Adrenal gland (tissue), 12 donors: Measurements from ENCODE around the gene THRA. TPM values are rescaled to one million over a fixed set of nuclear protein-coding genes. Genes with fewer than 3 reads are reported as not detected.

Source experiments
- DNase-seq, 7 donors: peaks; one replicate each; pipeline ENCODE4 v3.0.0-alpha.2; 2019 to 2020
- H3K27ac ChIP-seq, 5 donors: fragments of 200-600 bp; sonication (generic) in 4 of 5; 1 replicate in 3 of 5; 2 replicates in 2 of 5; pipeline versions ENCODE4 v1.5.1 to v1.8.0; 2016 to 2020; ENCODE audit warnings: mild to moderate bottlenecking in 1 of 5
- H3K27me3 ChIP-seq: fragments of 200-600 bp; 2 replicates; pipeline ENCODE4 v1.8.0; 2021
- H3K36me3 ChIP-seq, 2 donors: fragments of 200-600 bp; replicated peaks in 1 of 2; 1 replicate in 1 of 2; 2 replicates in 1 of 2; pipeline versions ENCODE4 v1.5.1 to v1.8.0; 2018 to 2022
- H3K4me1 ChIP-seq, 2 donors: fragments of 200-600 bp; replicated peaks in 1 of 2; 1 replicate in 1 of 2; 2 replicates in 1 of 2; pipeline versions ENCODE4 v1.5.1 to v1.8.0; 2018 to 2021
- H3K4me3 ChIP-seq, 4 donors: fragments of 200-600 bp; sonication (generic) in 3 of 4; one replicate each; pipeline ENCODE4 v1.5.1; 2016 to 2018
- H3K9me3 ChIP-seq, 3 donors: fragments of 200-600 bp; sonication (generic) in 1 of 3; replicated peaks in 1 of 3; 1 replicate in 2 of 3; 2 replicates in 1 of 3; pipeline versions ENCODE4 v1.5.1 to v1.8.0; 2016 to 2021
- POLR2A ChIP-seq, 2 donors: fragments of 450-650 bp; IDR thresholded peaks; one replicate each; pipeline ENCODE4 v1.6.1; 2017; ENCODE audit warnings: antibody characterized with exemption in 2 of 2, mild to moderate bottlenecking in 2 of 2, moderate library complexity in 1 of 2
- WGBS, 4 donors: extraction: QIAGEN DNeasy Blood & Tissue Kit in 2 of 4; methylation state at CpG; one replicate each; pipeline versions ENCODE4 v1.1.5 to v1.1.7; 2013 to 2017; 5-methylcytosine and 5-hydroxymethylcytosine counted together
- intact Hi-C, 2 donors: fragments of 100-400 bp; cut with DNase I; formaldehyde crosslinking; loops; one replicate each; pipeline versions ENCODE4 v1.14.1 to v1.15.0; 2022 to 2023
- polyA plus RNA-seq, 3 donors: library from polyadenylated mRNA; stranded (reverse); fragments of 200-250 nt in 2 of 3; fragments of 350-450 nt in 1 of 3; fragmentation: Illumina TruSeq in 1 of 3; extraction: RNeasy Lipid Tissue Mini Kit (QIAGEN cat#74804) in 1 of 3; gene quantifications; one replicate each; pipeline ENCODE4 v1.2.3, GENCODE V29; 2013 to 2014
- total RNA-seq, 9 donors: library from RNA; depleted of rRNA in 4 of 9; stranded (reverse); fragments of >200 nt in 4 of 9; fragments of 120-200 nt in 1 of 9; fragmentation: NEBNext Ultra II Directional in 1 of 9; extraction: Animal tissue kit (Norgen Biotek cat#: 25700) in 1 of 9; gene quantifications; one replicate each; pipeline versions ENCODE4 v1.1.0 to v1.2.4, GENCODE V29; 2013 to 2023
- TF ChIP-seq, protein P1 (sequence below), 6 experiments: fragments of 450-650 bp in 4 of 6; fragments of 200-600 bp in 2 of 6; sonication (generic) in 1 of 6; IDR thresholded peaks; 1 replicate in 5 of 6; 2 replicates in 1 of 6; pipeline versions ENCODE4 v1.5.1 to v1.8.0; 2016 to 2021; ENCODE audit warnings: antibody characterized with exemption in 6 of 6, mild to moderate bottlenecking in 2 of 6, moderate library complexity in 1 of 6
- donor health status: healthy with polysubstance abuse.
- donor health status: Bipolar disorder and iron deficiency.
- donor health status: DM: yes; HTN: yes; CAD: no.
- donor health status: DM: no; HTN: no; CAD: no.
- donor health status: DM: no; HTN: no; CAD: no.
- donor health status: DM: yes; HTN: yes; CAD: no.

The THRA gene
- total and polyA plus RNA-seq, 12 donors = 39.2 to 110 (median 65.8) TPM

DNA sequence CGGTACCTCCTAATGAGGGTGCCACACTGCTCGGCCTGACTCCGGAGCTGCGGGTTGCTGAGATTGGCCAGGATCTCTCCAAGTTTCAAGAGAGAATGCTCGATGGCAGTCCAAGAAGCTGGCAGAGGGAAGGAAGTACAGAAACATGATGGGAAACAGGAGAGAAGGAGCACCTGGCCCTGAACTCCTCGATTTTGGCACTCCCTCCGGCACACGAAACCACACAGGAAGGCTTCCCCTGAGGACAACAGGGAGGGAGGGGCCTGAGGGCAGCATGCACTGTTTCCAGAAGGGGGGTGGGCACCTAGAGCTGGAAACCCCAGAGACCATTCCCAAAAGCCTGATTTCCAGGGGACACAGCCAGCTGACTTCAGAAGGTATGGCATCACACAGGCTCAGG, 29.4 kb upstream of the THRA start:
- Histone ChIP-seq H3K4me1 (no peaks in the 10 kb centered on the region), H3K36me3 (peaks cover 0 to 51% of the 10 kb centered on the region in 2 donors), H3K27me3 (no peaks in the 10 kb centered on the region), H3K27ac (no peak overlapping the region), H3K4me3 (no peak overlapping the region), H3K9me3 (no peaks in the 10 kb centered on the region)
- 85 to 93% (median 87%) methylated on average over 8 of the region's 8 CpGs for WGBS, 4 donors
- DNase-seq = no peak
- no peak for TF ChIP-seq POLR2A (IDR thresholded peaks at IDR 0.05)
- TF ChIP-seq, protein P1, sequence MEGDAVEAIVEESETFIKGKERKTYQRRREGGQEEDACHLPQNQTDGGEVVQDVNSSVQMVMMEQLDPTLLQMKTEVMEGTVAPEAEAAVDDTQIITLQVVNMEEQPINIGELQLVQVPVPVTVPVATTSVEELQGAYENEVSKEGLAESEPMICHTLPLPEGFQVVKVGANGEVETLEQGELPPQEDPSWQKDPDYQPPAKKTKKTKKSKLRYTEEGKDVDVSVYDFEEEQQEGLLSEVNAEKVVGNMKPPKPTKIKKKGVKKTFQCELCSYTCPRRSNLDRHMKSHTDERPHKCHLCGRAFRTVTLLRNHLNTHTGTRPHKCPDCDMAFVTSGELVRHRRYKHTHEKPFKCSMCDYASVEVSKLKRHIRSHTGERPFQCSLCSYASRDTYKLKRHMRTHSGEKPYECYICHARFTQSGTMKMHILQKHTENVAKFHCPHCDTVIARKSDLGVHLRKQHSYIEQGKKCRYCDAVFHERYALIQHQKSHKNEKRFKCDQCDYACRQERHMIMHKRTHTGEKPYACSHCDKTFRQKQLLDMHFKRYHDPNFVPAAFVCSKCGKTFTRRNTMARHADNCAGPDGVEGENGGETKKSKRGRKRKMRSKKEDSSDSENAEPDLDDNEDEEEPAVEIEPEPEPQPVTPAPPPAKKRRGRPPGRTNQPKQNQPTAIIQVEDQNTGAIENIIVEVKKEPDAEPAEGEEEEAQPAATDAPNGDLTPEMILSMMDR (IDR thresholded peaks at IDR 0.05) = no peak
- intact Hi-C loops = no loop called here

DNA sequence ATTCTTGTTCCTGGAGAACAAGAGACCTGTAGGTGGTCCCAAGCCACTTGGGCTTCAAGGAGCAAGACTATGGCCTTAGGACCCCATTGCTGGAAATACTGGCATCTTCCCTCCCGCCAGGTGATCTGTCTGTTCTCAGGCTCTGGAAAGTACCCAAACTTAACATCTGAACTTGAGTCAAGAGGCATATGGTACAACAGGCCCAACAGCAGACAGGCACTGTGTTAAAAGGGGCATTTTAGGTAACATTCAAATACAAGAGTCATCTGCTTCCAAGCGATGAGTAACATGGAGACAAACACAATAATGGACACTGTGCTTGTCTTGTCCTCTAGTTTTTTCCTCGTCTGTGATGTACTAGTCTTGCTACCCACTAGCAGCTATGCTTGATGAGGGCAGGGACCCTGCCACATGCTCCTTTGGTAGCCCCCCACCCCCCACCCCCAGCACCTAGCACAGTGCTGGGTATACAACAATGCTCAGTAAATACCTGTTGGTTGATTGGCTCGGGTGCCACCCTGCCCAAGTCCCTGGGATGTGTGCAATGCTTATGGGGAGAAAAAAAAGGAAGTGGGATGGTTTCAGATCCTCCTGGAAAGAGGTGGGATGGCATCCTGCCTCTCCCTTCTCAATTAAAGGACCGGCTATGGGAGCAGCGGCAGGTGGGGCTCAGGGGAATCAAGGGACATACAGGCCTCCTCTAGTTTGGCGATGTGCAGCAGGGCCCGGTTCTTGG, 28.2 kb upstream of the THRA start:
- TF ChIP-seq, protein P1 (IDR thresholded peaks at IDR 0.05) = no peak
- TF ChIP-seq POLR2A (IDR thresholded peaks at IDR 0.05) = no peak
- Histone ChIP-seq H3K9me3 (no peaks in the 10 kb centered on the region), H3K27ac (no peak overlapping the region), H3K4me1 (peaks cover 0 to 11% of the 10 kb centered on the region in 2 donors), H3K27me3 (no peaks in the 10 kb centered on the region), H3K4me3 (no peak overlapping the region), H3K36me3 (peaks cover 0 to 38% of the 10 kb centered on the region in 2 donors)
- DNase-seq = no peak
- 72 to 94% (median 80%) methylated on average over 5 to 8 of the region's 8 CpGs for WGBS, 4 donors
- intact Hi-C loops = no loop called here

DNA sequence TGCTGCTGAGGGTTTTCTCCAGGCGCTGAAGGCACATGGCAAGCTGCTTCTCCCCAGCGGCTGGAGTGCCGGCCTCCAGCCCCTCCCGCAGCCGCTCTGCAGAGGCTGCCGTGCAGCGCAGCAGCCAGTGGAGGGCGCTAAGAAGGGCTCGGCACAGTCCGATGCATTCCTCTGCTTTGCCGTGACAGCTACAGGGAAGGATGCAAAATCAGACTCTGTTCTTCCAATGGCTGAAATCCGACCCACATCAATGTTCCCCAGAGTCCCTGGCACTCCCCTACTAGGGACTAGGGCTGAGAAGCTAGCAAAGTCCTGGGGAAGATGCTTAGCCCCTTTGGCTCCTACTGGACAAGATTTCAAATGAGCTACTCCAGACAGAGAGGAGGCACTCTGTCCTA, 27.6 kb upstream of the THRA start:
- 27 to 57% (median 43%) methylated on average over 1 to 12 of the region's 12 CpGs for WGBS, 4 donors
- Histone ChIP-seq H3K4me1 (peaks cover 0 to 11% of the 10 kb centered on the region in 2 donors), H3K4me3 (no peak overlapping the region), H3K27me3 (no peaks in the 10 kb centered on the region), H3K27ac (no peak overlapping the region), H3K9me3 (no peaks in the 10 kb centered on the region), H3K36me3 (peaks cover 0 to 33% of the 10 kb centered on the region in 2 donors)
- DNase-seq = peak in 1 of 7 donors; percentile 51
- intact Hi-C loops = no loop called here
- TF ChIP-seq, protein P1 (IDR thresholded peaks at IDR 0.05) = peak; percentile 14 to 53 (median 34)
- TF ChIP-seq POLR2A (IDR thresholded peaks at IDR 0.05) = no peak

DNA sequence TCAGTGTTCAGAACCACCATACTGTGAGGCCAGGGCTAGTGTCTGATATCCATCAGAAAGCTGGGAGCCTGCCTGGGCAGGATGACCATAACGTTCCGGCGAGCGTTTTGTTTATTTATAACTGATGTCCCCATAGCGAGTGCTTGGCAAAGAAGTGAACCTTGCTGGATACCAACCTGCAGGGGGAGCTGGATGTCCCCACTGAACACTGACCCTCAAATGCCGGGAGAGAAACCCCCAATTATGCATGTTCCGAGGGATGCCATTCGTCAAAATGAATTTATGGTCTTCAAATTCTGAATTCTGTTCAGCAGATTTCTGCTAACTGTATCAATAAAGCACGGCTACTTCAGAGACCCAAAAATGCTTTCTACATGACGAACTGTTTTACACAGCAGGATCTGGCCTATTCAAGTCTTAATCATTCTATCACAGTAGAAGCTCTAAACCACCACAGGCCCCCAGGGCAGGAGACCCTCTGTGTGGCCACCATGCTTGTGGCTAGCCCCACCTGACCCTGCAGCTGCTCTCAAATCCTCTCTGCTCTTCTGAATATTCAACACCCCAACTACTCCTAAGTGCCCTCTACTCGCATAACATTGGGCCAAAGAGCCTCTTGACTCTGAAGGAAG, 23.8 kb upstream of the THRA start:
- DNase-seq = peak in 6 of 7 donors; percentile 73 to 87 (median 78)
- Histone ChIP-seq H3K9me3 (no peaks in the 10 kb centered on the region), H3K4me1 (peaks cover 0 to 11% of the 10 kb centered on the region in 2 donors), H3K4me3 (no peak overlapping the region), H3K27ac (peak overlapping the region in 2 of 5 donors; percentile 60 to 72), H3K27me3 (no peaks in the 10 kb centered on the region), H3K36me3 (peaks cover 0 to 14% of the 10 kb centered on the region in 2 donors)
- TF ChIP-seq, protein P1 (IDR thresholded peaks at IDR 0.05) = peak; percentile 30 to 65 (median 60)
- no peak for TF ChIP-seq POLR2A (IDR thresholded peaks at IDR 0.05)
- intact Hi-C loops = no loop called here
- WGBS, 4 donors = 22 to 28% (median 24%) methylated on average over 10 to 11 of the region's 11 CpGs
